ENCODE results near the gene SIVA1. TPM values are rescaled to one million over a fixed set of nuclear protein-coding genes. Genes with fewer than 3 reads are reported as not detected.

The SIVA1 gene
- total and polyA plus RNA-seq, 9 donors, result 2.4 to 385 (median 91.6) TPM

DNA sequence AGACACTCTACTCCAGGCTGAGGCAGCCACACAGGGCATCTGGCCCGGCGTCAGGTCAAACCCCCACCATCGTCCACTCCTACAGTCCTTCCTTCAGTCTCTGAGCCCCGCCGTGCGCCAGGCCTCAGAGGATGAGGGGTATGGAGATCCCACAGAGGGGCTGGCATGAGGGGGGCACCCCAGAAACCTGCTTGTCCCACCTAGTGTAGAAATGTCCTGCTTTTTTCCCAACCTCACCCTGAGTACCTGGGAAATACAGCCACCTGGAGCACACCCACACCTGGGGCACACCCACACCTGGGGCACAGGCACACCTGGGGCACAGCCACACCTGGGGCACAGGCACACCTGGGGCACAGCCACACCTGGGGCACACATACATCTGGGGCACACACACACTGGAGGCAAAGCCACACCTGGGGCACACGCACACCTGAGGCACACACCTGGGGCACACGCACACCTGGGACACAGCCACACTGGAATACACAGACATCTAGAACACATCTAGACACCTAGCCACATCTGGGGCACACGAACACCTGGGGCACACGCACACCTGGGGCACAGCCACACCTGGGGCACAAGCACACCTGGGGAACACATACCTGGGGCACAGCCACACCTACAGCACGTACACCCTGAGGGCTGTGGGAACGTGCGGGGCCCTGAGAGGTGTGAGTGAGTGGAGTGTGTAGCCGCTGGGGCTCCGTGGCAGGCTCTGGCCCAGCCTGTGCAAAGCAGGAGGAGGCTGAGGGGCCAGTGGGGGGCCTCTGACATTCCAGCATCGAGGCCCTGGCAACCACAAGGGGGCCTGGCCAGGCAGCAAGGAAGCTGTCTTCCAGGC is 24.2 kb downstream of the SIVA1 start:
- no peak overlapping the region for H3K4me3 ChIP-seq
- H3K27me3 ChIP-seq, result no peaks in the 10 kb centered on the region
- TF ChIP-seq, protein P1, sequence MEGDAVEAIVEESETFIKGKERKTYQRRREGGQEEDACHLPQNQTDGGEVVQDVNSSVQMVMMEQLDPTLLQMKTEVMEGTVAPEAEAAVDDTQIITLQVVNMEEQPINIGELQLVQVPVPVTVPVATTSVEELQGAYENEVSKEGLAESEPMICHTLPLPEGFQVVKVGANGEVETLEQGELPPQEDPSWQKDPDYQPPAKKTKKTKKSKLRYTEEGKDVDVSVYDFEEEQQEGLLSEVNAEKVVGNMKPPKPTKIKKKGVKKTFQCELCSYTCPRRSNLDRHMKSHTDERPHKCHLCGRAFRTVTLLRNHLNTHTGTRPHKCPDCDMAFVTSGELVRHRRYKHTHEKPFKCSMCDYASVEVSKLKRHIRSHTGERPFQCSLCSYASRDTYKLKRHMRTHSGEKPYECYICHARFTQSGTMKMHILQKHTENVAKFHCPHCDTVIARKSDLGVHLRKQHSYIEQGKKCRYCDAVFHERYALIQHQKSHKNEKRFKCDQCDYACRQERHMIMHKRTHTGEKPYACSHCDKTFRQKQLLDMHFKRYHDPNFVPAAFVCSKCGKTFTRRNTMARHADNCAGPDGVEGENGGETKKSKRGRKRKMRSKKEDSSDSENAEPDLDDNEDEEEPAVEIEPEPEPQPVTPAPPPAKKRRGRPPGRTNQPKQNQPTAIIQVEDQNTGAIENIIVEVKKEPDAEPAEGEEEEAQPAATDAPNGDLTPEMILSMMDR (IDR thresholded peaks at IDR 0.05), result no peak
- no peaks in the 10 kb centered on the region for H3K36me3 ChIP-seq
- intact Hi-C loops (cut with DNase I), result no loop called here
- no peak overlapping the region for H3K27ac ChIP-seq
- H3K9me3 ChIP-seq, result no peaks in the 10 kb centered on the region
- DNase-seq, result no peak
- no peaks in the 10 kb centered on the region for H3K4me1 ChIP-seq (ENCODE audit: insufficient read depth)
- WGBS, 3 donors, result 77 to 83% (median 78%) methylated on average over 15 to 16 of the region's 16 CpGs

DNA sequence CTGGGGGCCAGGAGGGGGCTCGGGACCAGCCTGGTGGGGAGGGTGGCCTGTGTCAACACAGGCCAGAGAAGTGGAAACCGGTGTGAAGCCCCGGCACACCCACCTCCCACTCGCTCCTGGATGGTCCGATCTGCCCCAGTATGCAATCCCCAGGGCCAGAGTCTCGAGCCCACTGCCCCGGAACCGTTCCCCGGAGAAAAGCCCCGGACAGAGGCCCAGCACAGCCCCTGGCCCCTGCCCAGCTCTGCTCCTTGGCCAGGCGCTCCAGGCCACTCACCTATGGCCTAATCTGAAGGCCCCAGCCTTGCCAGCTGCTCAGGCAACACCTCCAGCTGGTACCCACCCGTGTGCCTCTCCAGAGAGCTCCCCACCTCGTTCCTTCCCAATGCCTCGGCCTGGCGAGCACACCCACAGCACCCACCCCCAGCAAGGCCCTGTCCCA is 24.9 kb downstream of the SIVA1 start:
- intact Hi-C loops (cut with DNase I), result no loop called here
- no peaks in the 10 kb centered on the region for H3K36me3 ChIP-seq
- no peak overlapping the region for H3K27ac ChIP-seq

DNA sequence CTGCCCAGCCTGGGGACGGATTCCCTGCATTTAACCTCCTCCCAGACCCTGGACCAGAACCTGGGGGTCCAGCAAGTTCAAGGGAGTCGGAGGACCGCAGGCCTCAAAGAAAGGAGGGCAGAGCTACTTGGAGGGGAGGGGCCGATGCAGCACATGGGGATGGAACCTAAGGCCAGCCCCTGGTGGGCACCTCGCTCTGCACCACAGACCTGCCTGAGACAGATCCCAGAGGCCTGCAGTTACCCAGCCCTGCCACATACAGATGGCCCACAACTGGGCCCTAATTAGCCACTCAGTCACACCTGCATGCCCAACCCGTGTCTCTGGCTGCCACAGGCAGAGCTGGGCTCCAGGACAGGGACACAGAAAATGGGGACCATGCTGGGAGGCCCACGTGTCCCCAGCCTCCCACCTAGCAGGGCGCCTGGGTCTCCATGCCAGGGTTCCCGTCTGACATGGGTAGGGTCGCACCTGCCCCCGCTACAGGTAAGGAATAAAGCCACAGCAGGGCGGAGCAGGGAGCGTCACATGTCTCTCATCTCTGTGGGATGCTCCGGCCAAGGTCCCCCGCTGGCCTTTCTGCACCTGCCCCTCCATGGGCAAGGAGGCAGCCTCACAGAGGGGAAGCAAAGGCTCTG is 25.9 kb downstream of the SIVA1 start:
- DNase-seq, result no peak
- H3K27ac ChIP-seq, result no peak overlapping the region
- no peak overlapping the region for H3K4me3 ChIP-seq
- no peaks in the 10 kb centered on the region for H3K4me1 ChIP-seq (ENCODE audit: insufficient read depth)
- H3K9me3 ChIP-seq, result no peaks in the 10 kb centered on the region
- TF ChIP-seq, protein P1 (IDR thresholded peaks at IDR 0.05), result no peak
- no peak for TF ChIP-seq EP300 (IDR thresholded peaks at IDR 0.05)
- H3K36me3 ChIP-seq, result no peaks in the 10 kb centered on the region
- H3K27me3 ChIP-seq, result no peaks in the 10 kb centered on the region
- intact Hi-C loops (cut with DNase I), result no loop called here
- 86 to 91% (median 90%) methylated on average over 14 to 15 of the region's 15 CpGs for WGBS, 3 donors

More for the DNA sequence above, 24.9 kb downstream of the SIVA1 start:
- DNase-seq, result no peak
- Histone ChIP-seq H3K4me1 (ENCODE audit: insufficient read depth) (no peaks in the 10 kb centered on the region), H3K9me3 (no peaks in the 10 kb centered on the region), H3K4me3 (no peak overlapping the region), H3K27me3 (no peaks in the 10 kb centered on the region)
- WGBS, 3 donors, result 72 to 77% (median 73%) methylated on average over 14 to 15 of the region's 15 CpGs
- TF ChIP-seq, protein P1 (IDR thresholded peaks at IDR 0.05), result no peak
- TF ChIP-seq EP300 (IDR thresholded peaks at IDR 0.05) (no peak), POLR2A (IDR thresholded peaks at IDR 0.05) (no peak)

DNA sequence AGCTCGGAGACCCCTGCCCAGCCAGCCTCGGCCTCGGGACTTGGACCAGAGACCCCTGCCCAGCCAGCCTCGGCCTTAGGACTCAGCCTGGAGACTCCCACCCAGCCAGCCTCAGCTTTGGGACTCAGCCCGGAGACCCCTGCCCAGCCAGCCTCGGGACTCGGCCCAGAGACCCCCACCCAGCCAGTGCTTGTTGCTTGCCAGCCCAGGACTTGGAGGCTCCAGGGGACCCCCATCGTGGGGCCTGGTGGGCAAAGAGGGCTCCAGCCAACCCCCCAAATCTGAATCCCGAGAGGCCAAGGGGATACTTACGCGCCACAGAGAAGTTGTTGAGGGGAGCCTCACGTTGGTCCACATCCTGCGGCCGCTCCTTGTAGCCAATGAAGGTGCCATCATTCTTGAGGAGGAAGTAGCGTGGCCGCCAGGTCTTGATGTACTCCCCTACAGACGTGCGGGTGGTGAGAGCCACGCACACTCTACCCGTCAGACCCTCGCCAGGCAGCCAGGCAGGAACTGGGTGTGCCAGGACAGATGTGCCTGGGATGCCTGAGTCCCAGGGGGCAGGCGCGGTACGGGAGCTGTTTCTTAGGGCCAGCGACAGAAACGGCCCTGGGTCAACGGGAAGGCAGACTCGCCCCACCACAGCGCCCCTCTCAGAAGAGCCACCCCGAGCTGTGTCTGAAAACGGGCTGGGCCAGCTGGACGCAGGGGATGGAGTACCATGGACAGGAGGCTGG is 27.0 kb downstream of the SIVA1 start:
- H3K4me3 ChIP-seq, result no peak overlapping the region
- H3K36me3 ChIP-seq, result no peaks in the 10 kb centered on the region
- no peak for DNase-seq
- intact Hi-C loops (cut with DNase I), result no loop called here
- 86 to 91% (median 89%) methylated on average over 31 to 32 of the region's 32 CpGs for WGBS, 3 donors
- no peak overlapping the region for H3K27ac ChIP-seq
- H3K9me3 ChIP-seq, result no peaks in the 10 kb centered on the region
- TF ChIP-seq, protein P1 (IDR thresholded peaks at IDR 0.05), result no peak
- TF ChIP-seq POLR2A (IDR thresholded peaks at IDR 0.05), result no peak
- TF ChIP-seq EP300 (IDR thresholded peaks at IDR 0.05), result no peak
- H3K27me3 ChIP-seq, result no peaks in the 10 kb centered on the region
- H3K4me1 ChIP-seq (ENCODE audit: insufficient read depth), result no peaks in the 10 kb centered on the region
